Gastrocnemius medialis (tissue), 4 donors: ENCODE data around the gene ESPN. TPM values are rescaled to one million over a fixed set of nuclear protein-coding genes. Genes with fewer than 3 reads are reported as not detected.

ENCODE experiments used
- ATAC-seq, 2 donors: fragments of 150-250 bp; one replicate each; pipeline ENCODE4 v1.9.1; 2016
- DNase-seq, 2 donors: peaks; one replicate each; pipeline ENCODE4 v3.0.0-alpha.2; 2019
- H3K27ac ChIP-seq, 4 donors: fragments of 200-600 bp; sonication (generic); 1 replicate in 1 of 4; 2 replicates in 3 of 4; pipeline ENCODE4 v1.5.1; 2016 to 2018; ENCODE audit warnings: mild to moderate bottlenecking in 2 of 4, moderate library complexity in 1 of 4
- H3K27me3 ChIP-seq, 3 donors: fragments of 200-600 bp; sonication (generic) in 2 of 3; 1 replicate in 1 of 3; 2 replicates in 2 of 3; pipeline versions ENCODE4 v1.5.1 to v1.6.0; 2016 to 2019; ENCODE audit warnings: mild to moderate bottlenecking in 1 of 3, moderate library complexity in 1 of 3
- H3K36me3 ChIP-seq, 2 donors: fragments of 200-600 bp; sonication (generic) in 1 of 2; one replicate each; pipeline ENCODE4 v1.5.1; 2017 to 2018
- H3K4me1 ChIP-seq, 2 donors: fragments of 200-600 bp; sonication (generic) in 1 of 2; one replicate each; pipeline ENCODE4 v1.5.1; 2016 to 2017; ENCODE audit warnings: mild to moderate bottlenecking in 2 of 2
- H3K4me3 ChIP-seq, 4 donors: fragments of 200-600 bp; sonication (generic) in 3 of 4; 1 replicate in 1 of 4; 2 replicates in 3 of 4; pipeline ENCODE4 v1.5.1; 2016 to 2019; ENCODE audit warnings: mild to moderate bottlenecking in 2 of 4
- H3K9me3 ChIP-seq, 3 donors: fragments of 200-600 bp; sonication (generic) in 2 of 3; 1 replicate in 1 of 3; 2 replicates in 2 of 3; pipeline ENCODE4 v1.5.1; 2016 to 2019
- POLR2A ChIP-seq, 2 donors: fragments of 450-650 bp; IDR thresholded peaks; one replicate each; pipeline ENCODE4 v1.6.1; 2017; ENCODE audit warnings: antibody characterized with exemption in 2 of 2, mild to moderate bottlenecking in 2 of 2, moderate library complexity in 2 of 2
- in situ Hi-C, 4 donors: fragments of 200-750 bp; cut with MboI; loops; one replicate each; pipeline versions ENCODE4 v1.15.0 to v1.8.0; 2017; ENCODE audit warnings: low sequenced_read_pairs in 4 of 4
- intact Hi-C: fragments of 100-400 bp; cut with DNase I; formaldehyde crosslinking; loops from one replicate; pipeline ENCODE4 v1.15.1; 2023; ENCODE audit warnings: low total_unique reads
- total RNA-seq, 4 donors: library from RNA; depleted of rRNA; stranded (reverse); fragments of >200 nt; gene quantifications; one replicate each; pipeline versions ENCODE4 v1.1.0 to v1.2.3, GENCODE V29; 2016
- TF ChIP-seq, protein P1 (sequence below), 5 experiments: fragments of 450-650 bp in 3 of 5; fragments of 200-600 bp in 2 of 5; sonication (generic) in 2 of 5; IDR thresholded peaks in 4 of 5; conservative IDR thresholded peaks in 1 of 5; 1 replicate in 4 of 5; 2 replicates in 1 of 5; pipeline ENCODE4 v1.5.1; 2016 to 2019; ENCODE audit warnings: antibody characterized with exemption in 5 of 5, mild to moderate bottlenecking in 3 of 5, moderate library complexity in 3 of 5

Gene ESPN
- total RNA-seq, 4 donors from 2014 or later = 0.41 TPM; not detected in 3

DNA sequence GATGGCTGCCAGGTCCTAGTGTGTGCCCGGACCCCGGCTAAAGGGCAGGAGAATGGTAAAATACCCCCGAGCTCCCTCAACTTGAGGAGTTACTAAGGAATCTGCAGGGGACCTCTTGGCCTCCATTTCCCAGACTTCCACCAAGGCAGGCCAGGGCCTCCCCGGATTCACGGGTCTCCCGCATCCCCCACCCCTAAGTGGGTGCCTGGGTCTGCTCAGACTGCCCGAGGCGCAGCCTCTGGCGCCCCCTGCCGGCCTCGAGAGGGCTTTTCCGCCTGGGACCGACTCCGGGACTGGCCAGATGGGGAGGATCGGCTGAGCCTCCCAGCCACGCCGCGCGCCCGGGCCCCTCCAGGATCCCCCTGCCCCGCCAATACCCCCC is 65.2 kb downstream of the ESPN start:
- in situ Hi-C loops (loop anchor here (10.0 to 25.0 kb wide), 2 partner anchors 148 to 155 kb away; no protein-coding TSS in a partner anchor), intact Hi-C loops (loop anchor here (2.0 kb wide), 1 partner anchor 31 kb away; no protein-coding TSS in a partner anchor)
- TF ChIP-seq, protein P1, sequence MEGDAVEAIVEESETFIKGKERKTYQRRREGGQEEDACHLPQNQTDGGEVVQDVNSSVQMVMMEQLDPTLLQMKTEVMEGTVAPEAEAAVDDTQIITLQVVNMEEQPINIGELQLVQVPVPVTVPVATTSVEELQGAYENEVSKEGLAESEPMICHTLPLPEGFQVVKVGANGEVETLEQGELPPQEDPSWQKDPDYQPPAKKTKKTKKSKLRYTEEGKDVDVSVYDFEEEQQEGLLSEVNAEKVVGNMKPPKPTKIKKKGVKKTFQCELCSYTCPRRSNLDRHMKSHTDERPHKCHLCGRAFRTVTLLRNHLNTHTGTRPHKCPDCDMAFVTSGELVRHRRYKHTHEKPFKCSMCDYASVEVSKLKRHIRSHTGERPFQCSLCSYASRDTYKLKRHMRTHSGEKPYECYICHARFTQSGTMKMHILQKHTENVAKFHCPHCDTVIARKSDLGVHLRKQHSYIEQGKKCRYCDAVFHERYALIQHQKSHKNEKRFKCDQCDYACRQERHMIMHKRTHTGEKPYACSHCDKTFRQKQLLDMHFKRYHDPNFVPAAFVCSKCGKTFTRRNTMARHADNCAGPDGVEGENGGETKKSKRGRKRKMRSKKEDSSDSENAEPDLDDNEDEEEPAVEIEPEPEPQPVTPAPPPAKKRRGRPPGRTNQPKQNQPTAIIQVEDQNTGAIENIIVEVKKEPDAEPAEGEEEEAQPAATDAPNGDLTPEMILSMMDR (IDR thresholded peaks at IDR 0.05 in 4 of 5, conservative IDR thresholded peaks at IDR 0.05 in 1 of 5) = peak; percentile 37 to 85 (median 77)
- TF ChIP-seq POLR2A (IDR thresholded peaks at IDR 0.05) = no peak
- DNase-seq = no peak
- Histone ChIP-seq H3K4me1 (peaks cover 7 to 12% of the 10 kb centered on the region in 2 donors), H3K4me3 (peak overlapping the region; percentile 44 to 66 (median 53)), H3K27ac (peak overlapping the region in 1 of 4 donors; percentile 2), H3K36me3 (no peaks in the 10 kb centered on the region), H3K27me3 (peaks cover 13 to 20% (median 15%) of the 10 kb centered on the region in 3 donors), H3K9me3 (no peaks in the 10 kb centered on the region)
- peak; percentile 60 to 70 for ATAC-seq

DNA sequence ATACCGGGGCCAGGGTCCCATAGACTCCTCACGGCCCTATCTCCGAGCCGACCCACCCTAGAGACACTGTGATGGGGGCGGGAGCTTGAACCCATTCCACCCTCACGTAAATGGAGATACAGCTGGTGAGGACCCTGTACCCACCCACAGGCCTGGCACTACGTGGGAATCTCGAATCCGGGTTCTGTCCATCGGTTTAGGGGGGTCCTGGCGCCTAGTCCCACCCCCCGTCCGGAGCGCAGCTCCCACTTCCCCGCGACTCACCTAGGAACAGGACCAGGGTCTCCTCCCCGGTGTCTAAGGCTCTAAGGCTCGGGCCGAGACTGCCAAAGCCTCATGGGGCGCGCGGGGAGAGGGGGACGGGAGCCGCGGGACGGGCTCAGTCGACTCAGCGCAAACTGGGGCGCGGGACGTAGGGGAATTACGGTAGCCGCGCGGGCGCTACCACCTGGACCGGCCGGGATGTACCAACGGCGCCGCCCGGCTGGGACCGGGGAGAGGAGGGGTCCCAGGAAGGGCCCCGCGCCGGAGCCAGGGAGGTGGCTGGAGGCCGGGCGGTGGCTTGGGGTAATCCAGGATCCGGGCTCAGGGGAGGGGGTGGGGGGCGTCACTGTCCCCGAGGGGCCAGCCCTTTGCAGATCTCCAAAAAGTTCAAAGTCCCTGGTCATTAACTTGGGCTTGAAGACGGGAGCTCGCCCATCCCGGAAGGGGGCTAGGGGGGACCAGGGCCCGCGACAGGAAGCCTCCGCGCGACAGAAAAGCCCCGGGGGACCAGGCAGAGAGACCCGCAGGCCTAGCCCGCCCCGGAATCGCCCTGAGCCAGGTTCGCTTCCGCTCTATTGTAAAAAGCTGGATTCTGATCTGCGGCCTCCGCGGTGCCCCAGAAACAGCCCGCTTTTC is 65.9 kb downstream of the ESPN start:
- in situ Hi-C loops = loop anchor here in 1 of 4 donors (25.0 kb wide), 1 partner anchor 147 kb away; no protein-coding TSS in a partner anchor
- Histone ChIP-seq H3K36me3 (no peaks in the 10 kb centered on the region), H3K4me1 (peaks cover 7 to 12% of the 10 kb centered on the region in 2 donors), H3K9me3 (no peaks in the 10 kb centered on the region), H3K27me3 (peaks cover 9 to 20% (median 12%) of the 10 kb centered on the region in 3 donors), H3K4me3 (peak overlapping the region; percentile 44 to 66 (median 53)), H3K27ac (peak overlapping the region; percentile 2 to 39 (median 24))
- intact Hi-C loops = no loop called here
- TF ChIP-seq, protein P1 (IDR thresholded peaks at IDR 0.05 in 4 of 5, conservative IDR thresholded peaks at IDR 0.05 in 1 of 5) = no peak
- no peak for TF ChIP-seq POLR2A (IDR thresholded peaks at IDR 0.05)
- ATAC-seq = peak; percentile 23 to 40
- DNase-seq = no peak

DNA sequence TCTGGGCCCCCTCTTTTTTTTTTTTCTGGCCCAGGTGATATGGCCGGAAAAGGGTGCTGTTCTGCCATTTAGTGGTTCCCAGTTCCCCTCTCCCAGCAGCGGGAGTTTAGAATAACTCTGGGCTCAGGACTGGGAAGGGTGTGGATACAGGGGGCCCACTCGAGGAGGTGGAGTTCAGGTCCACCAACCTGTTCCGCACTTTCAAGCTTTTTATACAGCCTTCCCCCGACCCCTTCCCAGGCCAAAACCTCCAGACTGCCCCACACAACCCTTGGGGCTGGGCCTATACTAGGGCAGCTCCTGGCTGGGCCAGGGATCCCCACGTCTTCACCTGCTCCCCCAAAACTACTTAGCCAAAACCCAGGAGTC is 66.5 kb downstream of the ESPN start:
- in situ Hi-C loops = loop anchor here in 1 of 4 donors (25.0 kb wide), 1 partner anchor 146 kb away; no protein-coding TSS in a partner anchor
- Histone ChIP-seq H3K27ac (peak overlapping the region; percentile 2 to 39 (median 24)), H3K36me3 (no peaks in the 10 kb centered on the region), H3K9me3 (no peaks in the 10 kb centered on the region), H3K27me3 (peaks cover 5 to 15% (median 10%) of the 10 kb centered on the region in 3 donors), H3K4me1 (peaks cover 7 to 12% of the 10 kb centered on the region in 2 donors), H3K4me3 (peak overlapping the region; percentile 44 to 66 (median 53))
- TF ChIP-seq, protein P1 (IDR thresholded peaks at IDR 0.05 in 4 of 5, conservative IDR thresholded peaks at IDR 0.05 in 1 of 5) = no peak
- no peak for TF ChIP-seq POLR2A (IDR thresholded peaks at IDR 0.05)
- DNase-seq (no peak), ATAC-seq (no peak)
- intact Hi-C loops = no loop called here

- ATAC-seq (no peak), DNase-seq (no peak)
- Histone ChIP-seq H3K4me1 (peaks cover 8 to 9% of the 10 kb centered on the region in 2 donors), H3K4me3 (peak within 1 kb of the TSS; percentile 44 to 66 (median 53)), H3K27me3 (peaks cover 7 to 12% (median 7%) of the 10 kb centered on the region in 3 donors), H3K9me3 (no peaks in the 10 kb centered on the region), H3K27ac (peak within 1 kb of the TSS; percentile 20 to 39 (median 28)), H3K36me3 (no peaks in the 10 kb centered on the region)
- TF ChIP-seq, protein P1 (IDR thresholded peaks at IDR 0.05 in 4 of 5, conservative IDR thresholded peaks at IDR 0.05 in 1 of 5) = no peak
- TF ChIP-seq POLR2A (IDR thresholded peaks at IDR 0.05) = no peak
- in situ Hi-C loops (loop anchor here in 1 of 4 donors (25.0 kb wide), 1 partner anchor 146 kb away; no protein-coding TSS in a partner anchor), intact Hi-C loops (no loop called here)
Observed at GRCh38 chr1:6491480-6491962, 66.9 kb downstream of the ESPN start, which contains the start of gene PLEKHG5. PLEKHG5 (minus strand) TSS chr1:6491667; CDS start chr1:6477571, 14,096 bp downstream.
